B cell (primary cell): ENCODE results near the gene MACO1. TPM values are rescaled to one million over a fixed set of nuclear protein-coding genes. Genes with fewer than 3 reads are reported as not detected.

Source experiments
- ATAC-seq: fragments of 200-7000 bp; cut with Tn5 transposase; one replicate; pipeline ENCODE4 v1.10.0; 2021; ENCODE audit warnings: low read depth, mild to moderate bottlenecking, moderate number of reproducible peaks, moderate library complexity
- CTCF ChIA-PET: fragments of 350-600 bp; sonication (Branson Sonifier 250); formaldehyde crosslinking; loops from one replicate; lab custom pipeline; 2021; ENCODE audit warnings: antibody characterized with exemption, inconsistent platforms; lab: Charles Lee
- POLR2A ChIA-PET: fragments of 350-600 bp; sonication (Branson Sonifier 250); formaldehyde crosslinking; loops from one replicate; lab custom pipeline; 2021; ENCODE audit warnings: antibody characterized with exemption; lab: Charles Lee
- DNase-seq: peaks from one replicate; pipeline ENCODE4 v3.0.0; 2013
- H2AFZ ChIP-seq: 2 replicates; pipeline ENCODE4 v1.6.1; 2012; ENCODE audit warnings: mild to moderate bottlenecking, low read depth, low read length; ENCODE audit not compliant: insufficient read depth, poor library complexity, severe bottlenecking
- H3K27ac ChIP-seq, 2 donors: 1 replicate in 1 of 2; 2 replicates in 1 of 2; pipeline ENCODE4 v1.5.1; 2012 to 2013; ENCODE audit warnings: low read length in 2 of 2, mild to moderate bottlenecking in 2 of 2, moderate library complexity in 1 of 2
- H3K27me3 ChIP-seq, 4 experiments: fragments of 200-600 bp in 1 of 4; sonication (generic) in 1 of 4; replicated peaks in 1 of 4; 1 replicate in 2 of 4; 2 replicates in 2 of 4; pipeline versions ENCODE4 v1.6.1 to v1.7.0; 2013 to 2016; ENCODE audit warnings: low read length in 3 of 4, mild to moderate bottlenecking in 2 of 4, mixed read lengths in 1 of 4, moderate library complexity in 1 of 4; ENCODE audit not compliant: insufficient read depth in 4 of 4, control insufficient read depth in 3 of 4; ENCODE audit errors: control extremely low read depth in 1 of 4
- H3K36me3 ChIP-seq, 2 experiments: replicated peaks in 1 of 2; 1 replicate in 1 of 2; 2 replicates in 1 of 2; pipeline versions ENCODE4 v1.6.1 to v1.7.1; 2013; ENCODE audit warnings: low read length in 1 of 2; ENCODE audit not compliant: insufficient read depth in 2 of 2, control insufficient read depth in 1 of 2; ENCODE audit errors: control extremely low read depth in 1 of 2, extremely low read depth in 1 of 2
- H3K4me1 ChIP-seq, 2 donors: fragments of 200-600 bp in 1 of 2; sonication (generic) in 1 of 2; 1 replicate in 1 of 2; 2 replicates in 1 of 2; pipeline versions ENCODE4 v1.5.1 to v1.6.1; 2013 to 2017; ENCODE audit warnings: low read length in 2 of 2; ENCODE audit not compliant: control insufficient read depth in 2 of 2, insufficient read depth in 2 of 2
- H3K4me2 ChIP-seq: replicated peaks from 2 replicates; pipeline ENCODE3; 2012; ENCODE audit warnings: mild to moderate bottlenecking, low read depth, low read length; ENCODE audit not compliant: poor library complexity, severe bottlenecking
- H3K4me3 ChIP-seq, 5 experiments: fragments of 200-600 bp in 1 of 5; sonication (generic) in 1 of 5; 1 replicate in 3 of 5; 2 replicates in 2 of 5; pipeline versions ENCODE4 v1.5.1 to v1.7.0; 2011 to 2016; ENCODE audit warnings: low read length in 4 of 5, mild to moderate bottlenecking in 4 of 5, low read depth in 2 of 5, control low read depth in 1 of 5, moderate library complexity in 1 of 5; ENCODE audit not compliant: insufficient read depth in 1 of 5; ENCODE audit errors: control extremely low read depth in 1 of 5, extremely low read depth in 1 of 5
- H3K79me2 ChIP-seq: fragments of 200-600 bp; sonication (generic); one replicate; pipeline ENCODE4 v1.6.0; 2016; ENCODE audit warnings: low read length; ENCODE audit not compliant: control insufficient read depth, insufficient read depth
- H3K9ac ChIP-seq: fragments of 200-600 bp; sonication (generic); 2 replicates; pipeline ENCODE4 v1.6.1; 2017; ENCODE audit warnings: mild to moderate bottlenecking, low read length, moderate library complexity
- H3K9me3 ChIP-seq, 3 donors: one replicate each; pipeline versions ENCODE4 v1.6.1 to v1.7.1; 2013; ENCODE audit warnings: low read length in 2 of 3; ENCODE audit not compliant: control insufficient read depth in 2 of 3, insufficient read depth in 1 of 3; ENCODE audit errors: control extremely low read depth in 1 of 3
- H4K20me1 ChIP-seq: 2 replicates; pipeline ENCODE4 v1.6.0; 2012; ENCODE audit warnings: mild to moderate bottlenecking, low read length; ENCODE audit not compliant: insufficient read depth, control insufficient read depth, poor library complexity, severe bottlenecking
- H3K27ac Mint-ChIP-seq: one replicate; pipeline ENCODE4 v1.8.0; 2021; ENCODE audit warnings: mixed read lengths
- H3K27me3 Mint-ChIP-seq: one replicate; pipeline ENCODE4 v1.8.0; 2021; ENCODE audit warnings: mixed read lengths
- H3K4me1 Mint-ChIP-seq: one replicate; pipeline ENCODE4 v1.8.0; 2021; ENCODE audit warnings: mixed read lengths
- H3K4me3 Mint-ChIP-seq: one replicate; pipeline ENCODE4 v1.8.0; 2021; ENCODE audit warnings: mixed read lengths
- H3K9me3 Mint-ChIP-seq: one replicate; pipeline ENCODE4 v1.8.0; 2022; ENCODE audit warnings: mixed read lengths; ENCODE audit not compliant: insufficient read depth
- EZH2 ChIP-seq: IDR thresholded peaks from 2 replicates; pipeline ENCODE4 v1.6.1; 2012; ENCODE audit warnings: borderline replicate concordance, low read depth, mild to moderate bottlenecking, moderate library complexity, low read length; ENCODE audit not compliant: insufficient read depth, poor library complexity, severe bottlenecking
- WGBS: methylation state at CpG from one replicate; pipeline ENCODE4 v1.1.5; 2013; ENCODE audit warnings: missing lambda C conversion rate; ENCODE audit not compliant: insufficient coverage; 5-methylcytosine and 5-hydroxymethylcytosine counted together
- intact Hi-C: fragments of 100-400 bp; cut with micrococcal nuclease; formaldehyde crosslinking; loops from one replicate; pipeline ENCODE4 v1.10.0; 2022
- polyA plus RNA-seq: library from polyadenylated mRNA; depleted of rRNA; stranded (reverse); fragments of >200 nt; gene quantifications from 2 replicates; pipeline ENCODE4 v1.2.3, GENCODE V29; 2012
- total RNA-seq, 2 donors: library from RNA; stranded (reverse); fragments of 120-200 nt in 1 of 2; gene quantifications; 1 replicate in 1 of 2; 2 replicates in 1 of 2; pipeline versions ENCODE4 v1.2.3 to v1.2.4, GENCODE V29; 2013 to 2022
- TF ChIP-seq, protein P1 (sequence below): fragments of 200-600 bp; IDR thresholded peaks from one replicate; pipeline ENCODE4 v1.8.0; 2022; ENCODE audit warnings: antibody characterized with exemption, mild to moderate bottlenecking

The MACO1 gene
- total and polyA plus RNA-seq, 2 donors (not counting 1 experiment from before 2014, with no cell fraction given), result 4.9 to 21.2 TPM

DNA sequence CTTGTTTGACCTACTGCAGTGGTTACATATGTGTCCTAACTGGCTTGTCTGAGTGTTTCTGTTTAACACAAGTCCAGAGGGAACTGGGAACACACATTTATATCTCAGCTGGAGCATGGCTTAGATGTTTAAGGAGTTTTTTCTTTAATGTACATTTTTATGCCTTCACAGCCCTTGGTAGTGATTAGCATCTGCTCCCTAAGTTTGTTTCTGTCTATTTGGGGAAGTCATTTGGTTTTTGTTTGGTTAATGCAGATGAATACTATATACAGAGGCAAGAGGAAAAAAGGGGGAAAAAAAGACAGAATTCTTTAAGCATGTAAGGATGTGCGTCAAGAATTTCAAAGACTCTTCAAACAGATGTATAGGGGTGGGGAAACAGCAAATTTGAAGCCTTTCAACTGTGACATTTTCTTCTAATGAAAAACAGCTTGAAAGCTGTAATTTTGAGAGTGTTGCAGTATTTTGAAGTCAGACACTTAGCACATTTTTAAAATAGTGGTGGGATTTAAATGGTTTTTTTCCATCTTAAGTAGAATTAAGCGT, 15.4 kb downstream of the MACO1 start:
- ATAC-seq (no peak), DNase-seq (no peak)
- Mint-ChIP-seq H3K27me3 (no peaks in the 10 kb centered on the region), H3K4me1 (peaks cover 25% of the 10 kb centered on the region), H3K4me3 (no peak overlapping the region), H3K9me3 (no peaks in the 10 kb centered on the region), H3K27ac (peak overlapping the region; percentile 3)
- Histone ChIP-seq H3K27me3 (no peaks in the 10 kb centered on the region), H3K27ac (no peak overlapping the region), H3K4me2 (no peak overlapping the region), H3K79me2 (peaks cover 55% of the 10 kb centered on the region), H3K4me3 (no peak overlapping the region), H3K9me3 (no peaks in the 10 kb centered on the region), H3K4me1 (peaks cover 0 to 3% of the 10 kb centered on the region in 2 donors), H3K9ac (no peak overlapping the region), H3K36me3 (peaks cover 2 to 18% of the 10 kb centered on the region in 2 experiments), H2AFZ (no peak overlapping the region), H4K20me1 (peaks cover 50% of the 10 kb centered on the region)
- POLR2A ChIA-PET, result interaction anchor here (0.6 kb wide), 1 partner anchor 502 kb away, joined by 6 read pairs; no protein-coding TSS in a partner anchor
- TF ChIP-seq, protein P1, sequence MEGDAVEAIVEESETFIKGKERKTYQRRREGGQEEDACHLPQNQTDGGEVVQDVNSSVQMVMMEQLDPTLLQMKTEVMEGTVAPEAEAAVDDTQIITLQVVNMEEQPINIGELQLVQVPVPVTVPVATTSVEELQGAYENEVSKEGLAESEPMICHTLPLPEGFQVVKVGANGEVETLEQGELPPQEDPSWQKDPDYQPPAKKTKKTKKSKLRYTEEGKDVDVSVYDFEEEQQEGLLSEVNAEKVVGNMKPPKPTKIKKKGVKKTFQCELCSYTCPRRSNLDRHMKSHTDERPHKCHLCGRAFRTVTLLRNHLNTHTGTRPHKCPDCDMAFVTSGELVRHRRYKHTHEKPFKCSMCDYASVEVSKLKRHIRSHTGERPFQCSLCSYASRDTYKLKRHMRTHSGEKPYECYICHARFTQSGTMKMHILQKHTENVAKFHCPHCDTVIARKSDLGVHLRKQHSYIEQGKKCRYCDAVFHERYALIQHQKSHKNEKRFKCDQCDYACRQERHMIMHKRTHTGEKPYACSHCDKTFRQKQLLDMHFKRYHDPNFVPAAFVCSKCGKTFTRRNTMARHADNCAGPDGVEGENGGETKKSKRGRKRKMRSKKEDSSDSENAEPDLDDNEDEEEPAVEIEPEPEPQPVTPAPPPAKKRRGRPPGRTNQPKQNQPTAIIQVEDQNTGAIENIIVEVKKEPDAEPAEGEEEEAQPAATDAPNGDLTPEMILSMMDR, result no peak
- no peak for TF ChIP-seq EZH2
- intact Hi-C loops, result no loop called here
- CTCF ChIA-PET, result interaction anchor here (0.6 kb wide), 1 partner anchor 34 kb away, joined by 3 read pairs; no protein-coding TSS in a partner anchor
- no CpG with 5 or more reads among the region's 2 CpGs for WGBS

DNA sequence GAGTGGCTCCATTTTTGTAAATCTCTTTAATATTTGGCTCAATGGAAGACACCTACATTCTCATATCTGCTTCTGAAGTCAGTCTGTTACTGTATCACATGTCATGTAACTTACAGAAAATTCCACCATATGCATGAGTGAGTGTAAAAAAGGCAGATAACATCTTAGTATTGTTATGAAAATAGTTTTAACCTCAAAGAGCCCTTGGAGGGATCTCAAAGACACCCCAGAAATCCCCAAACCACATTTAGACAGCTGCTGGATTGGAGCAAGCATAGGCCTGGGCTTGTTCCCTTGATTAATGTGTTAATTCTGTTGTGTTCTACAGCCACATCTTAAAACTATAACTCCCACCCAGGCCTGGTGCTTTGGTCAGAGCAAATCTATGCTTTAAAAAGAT, 16.9 kb downstream of the MACO1 start:
- Histone ChIP-seq H3K27me3 (no peaks in the 10 kb centered on the region), H3K4me2 (no peak overlapping the region), H3K4me1 (peaks cover 9 to 13% of the 10 kb centered on the region in 2 donors), H3K9me3 (no peaks in the 10 kb centered on the region), H3K9ac (no peak overlapping the region), H3K4me3 (no peak overlapping the region), H2AFZ (no peak overlapping the region), H3K79me2 (peaks cover 41% of the 10 kb centered on the region), H3K27ac (no peak overlapping the region), H3K36me3 (peaks cover 2 to 18% of the 10 kb centered on the region in 2 experiments), H4K20me1 (peaks cover 37% of the 10 kb centered on the region)
- CTCF ChIA-PET, result interaction anchor here (1.2 kb wide), 1 partner anchor 39 kb away, joined by 3 read pairs; no protein-coding TSS in a partner anchor
- peaks cover 23% of the 10 kb centered on the region for H3K4me1 Mint-ChIP-seq
- intact Hi-C loops, result no loop called here
- DNase-seq, result no peak
- no peak for ATAC-seq
- no peak overlapping the region for H3K27ac Mint-ChIP-seq
- H3K9me3 Mint-ChIP-seq, result no peaks in the 10 kb centered on the region
- TF ChIP-seq EZH2, result no peak
- TF ChIP-seq, protein P1, result no peak
- H3K27me3 Mint-ChIP-seq, result no peaks in the 10 kb centered on the region
- H3K4me3 Mint-ChIP-seq, result no peak overlapping the region
- POLR2A ChIA-PET, result no interaction called here
